Epidermal melanocyte (primary cell): ENCODE measurements around the gene PSMD13.

ENCODE experiments used
- DNase-seq: peaks from one replicate; pipeline ENCODE4 v3.0.0; 2011; ENCODE audit warnings: low spot score; ENCODE audit not compliant: insufficient read length

PSMD13 gene

DNA sequence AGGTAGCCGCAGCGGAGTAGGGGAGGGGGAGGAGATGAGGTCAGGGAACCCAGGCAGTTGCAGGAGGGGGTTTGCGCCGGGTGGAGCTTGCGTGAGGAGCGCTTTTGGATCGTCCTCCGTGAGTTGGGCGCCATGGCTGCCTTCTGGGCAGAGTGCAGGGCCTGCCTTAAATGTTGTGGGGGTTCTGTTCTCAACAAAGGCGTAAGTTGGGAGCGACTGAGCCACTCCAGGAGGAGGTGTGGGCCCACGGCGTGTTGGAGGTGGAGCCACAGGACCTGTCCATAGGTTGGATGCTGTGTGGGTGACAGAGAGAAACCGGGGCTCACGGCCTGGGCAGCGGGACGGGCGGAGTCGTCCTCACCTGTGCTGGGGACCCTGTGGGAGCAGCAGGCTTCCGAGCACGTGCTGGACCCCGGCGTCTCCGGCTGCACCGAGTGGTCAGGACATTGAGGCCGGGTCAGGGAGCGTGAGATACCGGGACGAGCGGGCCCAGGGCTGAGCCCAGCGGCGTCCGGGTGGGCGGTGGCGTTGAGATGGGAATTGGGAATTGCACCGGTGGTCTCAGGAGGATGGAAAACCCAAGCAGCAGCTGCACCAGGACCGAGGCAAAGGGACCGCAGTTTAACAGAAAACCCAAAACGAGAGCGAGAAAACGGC lies 51.2 kb downstream of the PSMD13 start:
- peak; percentile 10 for DNase-seq

GRCh38 chr11:288478-289397 lies 52.0 kb downstream of the PSMD13 start, which contains the start of gene PGGHG:
Gene PGGHG (plus strand): TSS chr11:289126. CDS start chr11:289817, 691 bp downstream.
- peak; percentile 89 for DNase-seq

DNA sequence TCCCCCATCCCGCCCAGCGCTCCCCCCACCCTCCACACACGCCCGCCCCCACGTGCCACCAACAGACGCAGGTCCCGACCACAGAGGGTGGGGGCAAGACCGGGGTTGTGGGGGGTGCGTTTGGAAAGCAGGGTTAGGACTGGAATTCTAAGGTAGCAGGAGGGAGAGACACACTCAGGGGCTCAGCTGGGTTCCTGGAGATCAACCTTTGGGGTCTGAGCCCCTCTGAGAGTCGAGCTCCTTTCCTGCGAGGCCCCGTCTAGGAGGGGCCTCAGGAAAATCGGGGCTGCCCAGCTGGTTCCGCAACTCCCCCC lies 52.6 kb downstream of the PSMD13 start:
- DNase-seq = no peak

GRCh38 chr11:289712-290620 lies 53.2 kb downstream of the PSMD13 start:
- DNase-seq = no peak

DNA sequence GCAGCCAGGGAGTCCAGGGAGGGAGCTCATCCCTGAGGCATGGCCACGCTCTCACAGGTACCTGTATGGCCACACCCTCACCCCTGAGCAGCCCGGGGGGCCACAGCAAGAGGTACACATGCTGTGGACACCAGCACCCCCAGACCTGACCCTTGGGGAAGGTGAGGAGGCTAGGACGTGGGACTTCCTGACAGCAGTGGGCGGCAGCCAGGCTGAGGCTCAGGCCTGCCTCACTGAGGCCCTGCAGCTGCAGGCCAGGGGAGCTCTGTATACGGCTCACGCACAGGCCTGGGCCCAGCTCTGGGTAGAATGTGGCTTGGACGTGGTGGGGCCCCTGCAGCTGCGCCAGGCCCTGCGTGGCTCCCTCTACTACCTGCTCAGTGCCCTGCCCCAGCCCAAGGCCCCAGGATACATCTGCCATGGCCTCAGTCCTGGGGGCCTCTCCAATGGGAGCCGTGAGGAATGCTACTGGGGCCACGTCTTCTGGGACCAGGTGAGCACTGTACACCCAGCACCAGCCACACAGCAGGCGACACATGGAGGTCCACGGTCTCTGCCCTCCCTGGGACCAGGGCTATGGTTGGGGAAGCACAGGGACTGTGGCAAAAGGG lies 54.0 kb downstream of the PSMD13 start:
- DNase-seq = no peak

DNA sequence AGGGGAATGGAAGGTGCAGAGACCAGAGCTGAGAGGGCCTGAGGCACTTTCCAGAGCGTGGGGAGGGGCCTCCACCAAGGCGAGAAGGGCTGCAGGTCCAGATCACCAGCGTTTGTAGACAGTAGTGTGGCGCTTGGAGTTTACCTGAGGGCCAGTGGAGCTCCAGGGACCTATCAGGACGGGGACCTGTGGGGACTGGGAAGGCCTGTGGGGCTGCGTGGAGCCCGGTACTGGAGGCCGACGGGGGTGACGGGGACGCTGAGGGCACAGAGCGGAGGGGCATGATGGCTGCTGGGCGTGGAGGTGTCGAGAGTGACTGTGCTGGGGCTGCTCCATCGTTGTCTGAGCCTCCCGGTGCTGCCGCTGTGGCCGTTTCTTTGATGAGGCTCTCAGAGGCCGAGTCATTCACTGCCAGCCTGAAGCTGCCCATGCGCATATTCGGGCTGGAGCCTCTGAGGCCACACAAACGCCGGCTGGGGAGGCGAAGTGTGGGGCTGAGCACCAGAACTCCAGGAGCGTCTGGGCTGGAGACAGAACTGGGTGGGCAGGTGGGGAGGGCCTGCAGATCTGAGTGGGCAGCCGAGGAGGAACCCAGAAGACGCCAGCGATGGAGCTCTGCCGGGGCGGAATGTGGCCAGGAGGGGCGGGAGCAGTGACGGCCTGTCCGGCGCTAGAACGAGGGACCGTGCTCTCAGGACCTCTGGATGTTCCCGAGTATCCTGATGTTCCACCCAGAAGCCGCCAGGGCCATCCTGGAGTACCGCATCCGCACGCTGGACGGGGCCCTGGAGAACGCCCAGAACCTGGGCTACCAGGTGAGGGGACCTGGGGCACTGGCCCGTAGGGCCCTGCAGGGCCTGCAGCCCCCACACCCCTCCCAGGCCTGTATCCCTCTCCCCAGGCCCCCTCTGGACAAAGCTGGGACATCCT lies 54.8 kb downstream of the PSMD13 start:
- no peak for DNase-seq

- no peak for DNase-seq
Observed at GRCh38 chr11:292211-293121, 55.7 kb downstream of the PSMD13 start.

DNA sequence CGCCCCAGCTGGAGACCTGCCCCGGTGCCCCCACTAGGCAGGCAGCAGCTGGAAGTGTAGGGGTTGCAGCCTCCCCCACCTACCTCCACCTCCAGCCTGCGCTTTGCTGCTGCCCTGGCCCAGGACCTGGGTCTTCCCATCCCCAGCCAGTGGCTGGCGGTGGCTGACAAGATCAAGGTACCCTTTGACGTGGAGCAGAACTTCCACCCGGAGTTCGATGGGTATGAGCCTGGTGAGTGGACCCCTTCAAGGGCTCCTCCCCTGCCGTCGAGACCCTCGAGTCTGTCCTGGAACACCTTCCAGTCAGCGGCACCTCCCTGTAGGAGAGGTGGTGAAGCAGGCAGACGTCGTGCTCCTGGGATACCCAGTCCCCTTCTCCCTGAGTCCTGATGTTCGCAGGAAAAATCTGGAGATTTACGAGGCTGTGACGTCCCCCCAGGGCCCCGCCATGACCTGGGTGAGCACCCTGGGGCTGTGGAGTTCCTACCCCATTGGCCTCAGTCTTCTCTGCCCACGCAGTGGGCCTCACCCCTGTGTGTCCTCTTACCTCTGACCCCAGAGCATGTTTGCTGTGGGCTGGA lies 56.6 kb downstream of the PSMD13 start:
- no peak for DNase-seq

- DNase-seq = no peak
Observed at GRCh38 chr11:293852-294661, 57.3 kb downstream of the PSMD13 start.

DNA sequence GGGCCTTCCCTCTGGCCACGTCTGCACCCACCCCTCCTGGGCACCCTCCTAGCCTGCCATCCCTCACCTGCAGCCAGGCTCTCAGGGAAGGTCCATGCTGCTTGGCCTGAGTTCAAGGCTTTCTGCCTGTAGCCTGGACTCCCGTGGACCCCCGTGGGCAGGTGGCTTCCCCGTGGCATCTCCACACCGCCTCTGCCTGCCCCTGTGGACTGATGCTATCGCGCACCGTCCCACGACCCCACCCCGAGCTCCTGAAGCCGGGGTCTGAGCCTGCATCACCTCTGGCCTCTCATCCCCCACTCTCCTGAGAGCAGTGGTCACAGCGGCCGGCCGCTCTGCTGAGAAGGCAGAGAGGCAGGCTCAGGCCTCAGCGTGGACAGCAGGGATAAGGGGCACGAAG lies 58.0 kb downstream of the PSMD13 start:
- no peak for DNase-seq

- no peak for DNase-seq
Observed at GRCh38 chr11:295351-296170, 58.8 kb downstream of the PSMD13 start.

DNA sequence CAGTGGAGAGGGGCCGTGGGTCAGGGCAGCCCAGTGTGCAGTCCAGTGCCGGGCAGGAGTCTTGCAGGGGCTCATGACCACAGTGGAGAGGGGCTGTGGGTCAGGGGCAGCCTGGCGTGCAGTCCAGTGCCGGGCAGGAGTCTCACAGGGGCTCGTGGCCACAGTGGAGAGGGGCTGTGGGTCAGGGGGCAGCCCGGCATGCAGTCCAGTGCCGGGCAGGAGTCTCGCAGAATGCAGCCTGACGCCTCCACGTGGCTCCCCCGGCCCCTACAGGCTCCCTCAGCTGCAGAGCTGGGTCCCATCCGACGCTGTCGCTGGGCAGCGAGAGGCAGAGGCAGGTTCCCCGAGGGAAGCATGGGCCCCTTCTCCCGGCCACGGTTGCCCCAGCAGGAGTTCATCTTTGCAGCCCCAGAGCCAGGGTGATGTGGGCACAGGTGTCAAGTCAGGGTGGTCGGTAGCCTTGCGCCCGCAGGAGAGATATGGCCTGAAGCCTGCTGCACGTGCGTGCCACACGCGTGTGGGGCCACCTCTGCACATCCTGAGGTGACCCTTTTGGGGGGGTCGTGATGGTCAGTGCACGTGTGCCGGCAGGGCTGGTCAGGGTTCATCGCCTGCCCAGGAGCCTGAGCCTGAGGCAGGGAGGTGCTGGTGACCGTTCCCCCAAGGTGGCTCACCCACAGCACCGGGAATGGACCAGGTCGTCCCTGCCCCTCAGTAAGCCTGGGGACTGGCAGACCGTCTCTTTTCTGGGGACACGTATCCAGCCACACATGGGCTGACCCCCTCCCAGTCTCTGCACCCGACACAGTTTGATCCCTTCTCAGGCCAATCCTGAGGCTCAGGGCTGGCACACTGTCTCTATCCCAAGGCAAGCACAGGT lies 59.6 kb downstream of the PSMD13 start:
- no peak for DNase-seq

DNA sequence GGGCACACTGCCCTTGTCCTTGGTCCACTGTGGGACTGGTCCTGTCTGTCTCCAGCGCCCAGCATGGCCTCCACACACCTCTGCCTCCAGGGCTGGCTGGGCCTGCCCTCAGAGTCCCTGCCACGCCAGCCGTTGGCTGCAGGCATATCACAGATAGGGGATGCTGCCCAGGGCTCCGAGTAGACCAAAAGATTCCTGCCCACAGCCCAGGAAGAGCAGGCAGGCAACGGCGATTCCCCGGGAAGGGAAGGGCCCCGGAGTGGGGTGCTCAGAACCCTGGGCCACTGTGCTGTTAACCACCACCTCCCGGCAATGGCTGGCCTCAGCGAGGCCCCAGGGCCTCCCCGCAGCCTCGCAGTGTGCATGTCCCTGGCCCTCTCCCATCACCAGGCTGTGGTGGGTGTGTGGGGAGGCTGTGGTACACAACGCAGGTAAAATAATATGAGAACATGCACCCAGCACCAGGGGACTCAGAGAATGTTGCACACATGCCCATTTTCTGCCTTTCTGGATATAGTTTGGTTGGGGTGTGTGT lies 60.3 kb downstream of the PSMD13 start:
- DNase-seq = no peak

DNA sequence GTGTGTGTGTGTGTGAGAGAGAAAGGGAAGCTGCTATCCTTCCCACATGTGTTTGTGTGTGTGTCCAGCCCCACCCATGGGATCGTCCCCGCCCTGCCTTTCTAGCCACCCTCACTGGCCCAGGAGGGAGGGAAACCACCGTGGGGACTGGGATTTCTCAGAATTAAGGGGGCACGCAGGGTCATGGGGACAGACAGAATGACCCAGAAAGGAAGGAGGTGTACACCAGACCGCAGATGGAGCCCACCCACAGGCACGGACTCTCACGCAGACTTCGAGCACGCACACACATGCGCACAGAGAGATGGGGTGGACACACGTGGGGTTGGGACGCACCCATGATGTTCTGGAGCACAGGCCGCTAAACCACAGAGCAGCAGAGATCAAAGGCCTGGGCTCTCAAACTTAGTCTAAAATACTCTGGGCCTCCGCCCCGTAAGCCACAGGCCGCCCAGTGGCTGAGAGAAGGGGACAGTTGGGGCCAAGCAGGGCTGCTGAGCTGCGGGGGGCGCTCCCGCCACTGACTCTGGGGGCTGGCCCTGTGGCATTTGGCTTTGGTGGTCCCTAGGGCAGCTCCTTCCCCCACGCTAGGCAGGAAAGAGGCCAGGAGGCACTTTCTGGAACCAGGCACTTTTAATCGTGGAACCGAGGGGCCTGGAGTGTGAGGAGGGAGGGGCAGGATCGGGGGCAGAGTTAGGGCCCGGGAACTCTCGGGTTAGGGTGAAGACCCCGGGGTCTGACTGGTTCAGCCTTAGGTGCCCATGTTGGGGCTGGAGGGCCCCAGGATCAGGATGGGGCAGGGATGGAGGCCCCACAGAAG lies 61.0 kb downstream of the PSMD13 start:
- DNase-seq = no peak
